Fibroblast of pulmonary artery (primary cell): ENCODE results near the gene PEX13.
"Not testable (repeated sequence)": the region's sequence is repeated elsewhere in the genome, so short reads cannot be mapped to it uniquely, and the experiment has no call there.

ENCODE experiments used
- DNase-seq: peaks from one replicate; pipeline ENCODE4 v3.0.0-alpha.2; 2010; ENCODE audit warnings: low read depth
- H3K4me3 ChIP-seq: replicated peaks from 2 replicates; pipeline ENCODE4 v1.5.1; 2011; ENCODE audit warnings: low read depth, mild to moderate bottlenecking, control low read depth, low read length, moderate library complexity
- TF ChIP-seq, protein P1 (sequence below): IDR thresholded peaks from 2 replicates; pipeline ENCODE4 v1.5.1; 2011; ENCODE audit warnings: mild to moderate bottlenecking, control low read depth, low read length, inconsistent platforms; ENCODE audit errors: missing control alignments

Gene PEX13

DNA sequence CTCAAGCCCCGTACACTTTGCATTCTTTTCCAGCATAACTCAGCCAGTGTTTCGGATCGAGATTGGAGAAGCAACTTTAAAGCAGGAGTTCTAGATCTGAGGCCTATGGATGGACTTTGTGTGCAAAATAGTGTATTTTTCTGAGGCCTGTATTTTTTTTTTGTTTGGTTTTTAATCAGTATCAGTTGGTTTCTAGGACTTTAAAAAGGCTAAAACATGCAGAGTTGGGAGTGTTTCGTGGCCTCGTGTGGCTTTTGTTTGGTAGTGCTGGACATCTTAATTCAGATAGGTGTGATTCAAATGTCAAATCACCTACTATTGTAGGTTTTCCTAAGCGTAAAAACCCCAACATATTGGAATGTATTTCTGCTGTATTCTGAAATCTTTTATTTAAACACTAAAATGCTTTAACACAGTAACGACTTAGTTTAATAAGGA is 817 bp downstream of the PEX13 start:
- peak overlapping the region; percentile 99 for H3K4me3 ChIP-seq
- peak; percentile 79 for DNase-seq
- TF ChIP-seq, protein P1, sequence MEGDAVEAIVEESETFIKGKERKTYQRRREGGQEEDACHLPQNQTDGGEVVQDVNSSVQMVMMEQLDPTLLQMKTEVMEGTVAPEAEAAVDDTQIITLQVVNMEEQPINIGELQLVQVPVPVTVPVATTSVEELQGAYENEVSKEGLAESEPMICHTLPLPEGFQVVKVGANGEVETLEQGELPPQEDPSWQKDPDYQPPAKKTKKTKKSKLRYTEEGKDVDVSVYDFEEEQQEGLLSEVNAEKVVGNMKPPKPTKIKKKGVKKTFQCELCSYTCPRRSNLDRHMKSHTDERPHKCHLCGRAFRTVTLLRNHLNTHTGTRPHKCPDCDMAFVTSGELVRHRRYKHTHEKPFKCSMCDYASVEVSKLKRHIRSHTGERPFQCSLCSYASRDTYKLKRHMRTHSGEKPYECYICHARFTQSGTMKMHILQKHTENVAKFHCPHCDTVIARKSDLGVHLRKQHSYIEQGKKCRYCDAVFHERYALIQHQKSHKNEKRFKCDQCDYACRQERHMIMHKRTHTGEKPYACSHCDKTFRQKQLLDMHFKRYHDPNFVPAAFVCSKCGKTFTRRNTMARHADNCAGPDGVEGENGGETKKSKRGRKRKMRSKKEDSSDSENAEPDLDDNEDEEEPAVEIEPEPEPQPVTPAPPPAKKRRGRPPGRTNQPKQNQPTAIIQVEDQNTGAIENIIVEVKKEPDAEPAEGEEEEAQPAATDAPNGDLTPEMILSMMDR: no peak

DNA sequence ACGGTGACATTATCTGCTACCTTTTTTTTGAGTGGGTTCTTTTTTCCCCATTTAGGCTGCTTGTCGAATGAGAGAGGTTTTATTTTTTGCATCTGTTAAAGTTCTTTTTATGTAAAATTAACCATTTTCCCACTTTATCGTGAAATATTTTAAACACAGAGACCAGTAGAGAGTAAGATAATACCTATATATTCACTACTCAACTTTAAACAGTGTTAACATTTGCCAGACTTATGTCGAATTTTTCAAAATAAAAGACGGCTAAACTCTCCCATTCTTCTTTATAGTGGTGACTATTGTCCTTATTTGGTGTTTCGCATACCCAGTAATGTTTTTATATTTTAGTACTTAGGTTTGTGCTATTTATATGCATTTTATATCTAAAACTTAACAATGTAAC is 1.3 kb downstream of the PEX13 start:
- peak overlapping the region; percentile 99 for H3K4me3 ChIP-seq
- no peak for DNase-seq
- TF ChIP-seq, protein P1: no peak

DNA sequence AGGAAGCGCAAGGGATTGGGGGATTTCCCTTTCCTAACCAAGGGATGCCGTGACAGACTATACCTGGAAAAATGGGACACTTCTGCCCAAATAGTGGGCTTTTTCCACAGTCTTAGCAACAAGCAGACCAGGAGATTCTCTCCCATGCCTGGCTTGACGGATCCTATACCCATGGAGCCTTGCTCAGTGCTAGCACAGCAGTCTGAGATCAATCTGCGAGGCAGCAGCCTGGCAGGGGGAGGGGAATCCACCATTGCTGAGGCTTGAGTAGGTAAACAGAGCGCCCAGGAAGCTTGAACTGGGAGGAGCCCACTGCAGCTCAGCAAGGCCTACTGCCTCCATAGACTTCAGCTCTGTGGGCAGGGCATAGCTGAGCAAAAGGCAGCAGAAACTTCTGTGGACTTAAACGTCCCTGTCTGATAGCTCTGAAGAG is 3.7 kb downstream of the PEX13 start:
- DNase-seq: no peak
- TF ChIP-seq, protein P1: no peak
- H3K4me3 ChIP-seq: no peak overlapping the region

DNA sequence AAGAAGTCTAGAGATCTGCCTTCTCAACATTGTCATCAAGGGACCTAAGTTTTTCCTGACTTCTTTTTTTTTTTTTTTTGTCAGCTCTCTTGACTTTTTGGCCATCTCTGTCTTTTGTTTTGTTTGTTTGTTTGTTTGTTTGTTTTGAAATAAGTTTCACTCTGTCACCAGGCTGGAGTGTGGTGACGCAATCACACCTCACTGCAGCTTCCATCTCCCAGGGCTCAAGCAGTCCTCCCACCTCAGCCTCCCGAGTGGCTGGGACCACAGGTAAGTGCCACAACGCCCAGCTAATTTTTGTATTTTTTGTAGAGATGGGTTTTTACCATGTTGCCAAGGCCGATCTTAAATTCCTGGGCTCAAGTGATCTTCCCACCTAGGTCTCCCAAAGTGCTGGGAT is 6.2 kb downstream of the PEX13 start:
- no peak overlapping the region for H3K4me3 ChIP-seq
- TF ChIP-seq, protein P1: no peak
- DNase-seq: no peak

DNA sequence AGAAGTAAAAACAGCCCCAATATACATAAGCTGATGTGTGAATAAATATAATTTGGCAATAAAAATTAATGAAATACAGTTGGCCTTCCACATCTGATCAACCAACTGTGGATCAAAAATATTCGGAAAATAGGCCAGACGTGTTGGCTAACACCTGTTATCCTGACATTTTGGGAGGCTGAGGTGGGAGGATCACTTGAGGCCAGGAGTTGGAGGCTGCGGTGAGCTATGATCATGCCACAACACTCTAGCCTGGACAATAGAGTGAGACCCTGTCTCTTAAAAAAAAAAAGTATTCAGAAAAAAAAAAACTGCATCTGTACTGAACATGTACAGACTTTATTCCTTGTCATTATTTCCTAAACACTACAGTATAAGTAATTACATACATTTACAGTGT is 12.0 kb downstream of the PEX13 start:
- no peak overlapping the region for H3K4me3 ChIP-seq
- TF ChIP-seq, protein P1: no peak
- DNase-seq: no peak

DNA sequence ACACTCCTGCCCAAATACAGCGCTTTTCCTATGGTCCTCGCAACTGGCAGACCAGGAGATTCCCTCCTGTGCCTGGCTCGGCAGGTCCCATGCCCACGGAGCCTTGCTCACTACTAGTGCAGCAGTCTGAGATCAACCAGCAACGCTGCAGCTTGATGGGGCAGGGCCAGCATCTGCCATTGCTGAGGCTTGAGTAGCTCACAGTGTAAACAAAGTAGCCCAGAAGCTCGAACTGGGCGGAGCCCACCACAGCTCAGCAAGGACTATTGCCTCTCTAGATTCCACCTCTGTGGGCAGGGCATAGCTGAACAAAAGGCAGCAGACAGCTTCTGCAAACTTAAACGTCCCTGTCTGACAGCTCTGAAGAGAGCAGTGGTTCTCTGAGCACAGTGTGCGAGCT is 17.1 kb downstream of the PEX13 start:
- H3K4me3 ChIP-seq, DNase-seq: not testable (repeated sequence)

DNA sequence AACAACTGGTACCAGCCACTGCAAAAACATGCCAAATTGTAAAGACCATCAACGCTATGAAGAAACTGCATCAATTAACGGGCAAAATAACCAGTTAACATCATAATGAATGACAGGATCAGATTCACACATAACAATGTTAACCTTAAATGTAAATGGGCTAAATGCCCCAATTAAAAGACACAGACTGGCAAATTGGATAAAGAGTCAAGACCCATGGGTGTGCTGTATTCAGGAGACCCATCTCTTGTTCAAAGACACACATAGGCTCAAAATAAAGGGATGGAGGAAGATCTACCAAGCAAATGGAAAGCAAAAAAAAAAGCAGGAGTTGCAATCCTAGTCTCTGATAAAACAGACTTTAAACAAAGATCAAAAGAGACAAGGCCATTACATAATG is 19.1 kb downstream of the PEX13 start:
- not testable (repeated sequence) for DNase-seq, H3K4me3 ChIP-seq

DNA sequence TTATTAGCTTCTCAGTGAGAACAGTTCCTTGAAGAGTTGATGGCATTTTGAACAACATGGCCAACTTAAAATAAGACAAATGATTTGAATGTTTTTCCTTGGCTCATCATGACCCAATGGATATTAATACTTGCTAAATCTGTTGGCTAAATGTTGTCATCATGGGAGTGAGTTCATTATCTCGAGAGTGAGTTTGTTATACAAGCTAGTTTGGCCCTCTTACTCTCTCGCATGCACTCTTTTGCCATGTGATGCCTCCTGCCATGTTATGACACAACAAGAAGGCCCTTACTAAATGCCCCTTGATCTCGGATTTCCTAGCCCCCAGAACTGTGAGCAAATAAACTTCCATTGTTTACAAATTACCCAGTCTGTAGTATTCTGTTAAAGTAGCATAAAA is 25.3 kb downstream of the PEX13 start:
- DNase-seq: no peak
- TF ChIP-seq, protein P1: no peak
- no peak overlapping the region for H3K4me3 ChIP-seq
